ENCODE data around the gene SGMS2. TPM values are rescaled to one million over a fixed set of nuclear protein-coding genes. Genes with fewer than 3 reads are reported as not detected.

The SGMS2 gene
- total RNA-seq, 1 experiment from 2014 or later, result 58.7 TPM

DNA sequence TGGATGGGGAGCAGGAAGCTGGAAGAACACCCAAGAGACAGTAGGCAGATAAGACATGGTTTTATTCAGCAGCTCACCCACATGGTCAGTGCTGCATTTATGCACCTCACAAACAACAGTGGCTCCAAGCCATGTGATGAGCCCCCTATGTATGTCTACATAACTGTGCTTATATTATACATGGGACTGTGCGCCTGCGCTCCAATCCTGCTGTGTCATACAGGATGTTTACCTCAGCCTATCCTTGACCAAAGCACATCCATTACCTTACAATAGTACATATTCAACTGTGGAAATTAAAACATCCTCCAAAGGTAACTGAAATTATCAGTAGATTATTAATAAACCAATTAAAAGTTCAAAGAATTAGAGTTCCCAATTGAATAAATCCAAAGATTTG is 44.1 kb upstream of the SGMS2 start:
- no peak for ATAC-seq
- no peaks in the 10 kb centered on the region for H3F3A ChIP-seq (ENCODE audit: low read length, unreplicated experiment)
- POLR2A ChIA-PET (ENCODE audit: unreplicated experiment), result no interaction called here
- no peaks in the 10 kb centered on the region for H3K36me3 ChIP-seq (ENCODE audit: low read depth, low read length)
- H3K9me2 ChIP-seq (replicated peaks; ENCODE audit: low read length), result no peaks in the 10 kb centered on the region
- H3K4me1 ChIP-seq (ENCODE audit: insufficient read depth, low read length), result no peaks in the 10 kb centered on the region
- no peak overlapping the region for H3K27ac ChIP-seq (ENCODE audit: low read length)
- H3K27me3 ChIP-seq (ENCODE audit: low read length), result no peaks in the 10 kb centered on the region
- TF ChIP-seq, protein P1, sequence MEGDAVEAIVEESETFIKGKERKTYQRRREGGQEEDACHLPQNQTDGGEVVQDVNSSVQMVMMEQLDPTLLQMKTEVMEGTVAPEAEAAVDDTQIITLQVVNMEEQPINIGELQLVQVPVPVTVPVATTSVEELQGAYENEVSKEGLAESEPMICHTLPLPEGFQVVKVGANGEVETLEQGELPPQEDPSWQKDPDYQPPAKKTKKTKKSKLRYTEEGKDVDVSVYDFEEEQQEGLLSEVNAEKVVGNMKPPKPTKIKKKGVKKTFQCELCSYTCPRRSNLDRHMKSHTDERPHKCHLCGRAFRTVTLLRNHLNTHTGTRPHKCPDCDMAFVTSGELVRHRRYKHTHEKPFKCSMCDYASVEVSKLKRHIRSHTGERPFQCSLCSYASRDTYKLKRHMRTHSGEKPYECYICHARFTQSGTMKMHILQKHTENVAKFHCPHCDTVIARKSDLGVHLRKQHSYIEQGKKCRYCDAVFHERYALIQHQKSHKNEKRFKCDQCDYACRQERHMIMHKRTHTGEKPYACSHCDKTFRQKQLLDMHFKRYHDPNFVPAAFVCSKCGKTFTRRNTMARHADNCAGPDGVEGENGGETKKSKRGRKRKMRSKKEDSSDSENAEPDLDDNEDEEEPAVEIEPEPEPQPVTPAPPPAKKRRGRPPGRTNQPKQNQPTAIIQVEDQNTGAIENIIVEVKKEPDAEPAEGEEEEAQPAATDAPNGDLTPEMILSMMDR (conservative IDR thresholded peaks at IDR 0.05; ENCODE audit: low read depth, low read length), result no peak
- TF ChIP-seq EZH2 (IDR thresholded peaks at IDR 0.05; ENCODE audit: low read length, unreplicated experiment) (no peak), EZH2phosphoT487 (IDR thresholded peaks at IDR 0.05; ENCODE audit: borderline replicate concordance, low read length) (no peak)
- H3K79me2 ChIP-seq (ENCODE audit: low read length), result no peaks in the 10 kb centered on the region
- no TSS peak for BruUV-seq (replicated peaks)
- no peak overlapping the region for H3K4me3 ChIP-seq (ENCODE audit: low read length)
- H2AFZ ChIP-seq (ENCODE audit: low read length), result no peak overlapping the region
- intact Hi-C loops (cut with micrococcal nuclease), result no loop called here
- no peak overlapping the region for H3K9ac ChIP-seq (ENCODE audit: low read length)
- no peaks in the 10 kb centered on the region for H4K20me1 ChIP-seq (ENCODE audit: low read length)
- CTCF ChIA-PET, result no interaction called here
- peaks cover 5% of the 10 kb centered on the region; the same call in 1 of the 2 replicates for H3K9me3 ChIP-seq (ENCODE audit: low read length)
- H3K4me2 ChIP-seq (ENCODE audit: low read length), result no peak overlapping the region
- no peak for DNase-seq

GRCh38 chr4:107791902-107792301 is 32.8 kb upstream of the SGMS2 start:
- Histone ChIP-seq H3K27me3 (ENCODE audit: low read length) (no peaks in the 10 kb centered on the region), H3K9ac (ENCODE audit: low read length) (no peak overlapping the region), H3K9me2 (replicated peaks; ENCODE audit: low read length) (no peaks in the 10 kb centered on the region), H3K4me1 (ENCODE audit: insufficient read depth, low read length) (peaks cover 7% of the 10 kb centered on the region; the same call in 1 of the 2 replicates), H3K4me2 (ENCODE audit: low read length) (no peak overlapping the region), H2AFZ (ENCODE audit: low read length) (no peak overlapping the region), H4K20me1 (ENCODE audit: low read length) (no peaks in the 10 kb centered on the region), H3K79me2 (ENCODE audit: low read length) (no peaks in the 10 kb centered on the region), H3F3A (ENCODE audit: low read length, unreplicated experiment) (no peaks in the 10 kb centered on the region), H3K9me3 (ENCODE audit: low read length) (no peaks in the 10 kb centered on the region), H3K27ac (ENCODE audit: low read length) (no peak overlapping the region), H3K4me3 (ENCODE audit: low read length) (no peak overlapping the region), H3K36me3 (ENCODE audit: low read depth, low read length) (no peaks in the 10 kb centered on the region)
- TF ChIP-seq EZH2phosphoT487 (IDR thresholded peaks at IDR 0.05; ENCODE audit: borderline replicate concordance, low read length), result no peak
- TF ChIP-seq, protein P1 (conservative IDR thresholded peaks at IDR 0.05; ENCODE audit: low read depth, low read length), result no peak
- TF ChIP-seq EZH2 (IDR thresholded peaks at IDR 0.05; ENCODE audit: low read length, unreplicated experiment), result no peak
- ChIA-PET POLR2A (ENCODE audit: unreplicated experiment) (no interaction called here), CTCF (no interaction called here)
- BruUV-seq (replicated peaks), result no TSS peak
- intact Hi-C loops (cut with micrococcal nuclease), result no loop called here
- ATAC-seq, result no peak; the same call in 1 of the 2 replicates
- DNase-seq, result peak; percentile 33

GRCh38 chr4:107792711-107793110 is 32.0 kb upstream of the SGMS2 start:
- POLR2A ChIA-PET (ENCODE audit: unreplicated experiment), result no interaction called here
- no peak for TF ChIP-seq EZH2phosphoT487 (IDR thresholded peaks at IDR 0.05; ENCODE audit: borderline replicate concordance, low read length)
- no peak for TF ChIP-seq EZH2 (IDR thresholded peaks at IDR 0.05; ENCODE audit: low read length, unreplicated experiment)
- TF ChIP-seq, protein P1 (conservative IDR thresholded peaks at IDR 0.05; ENCODE audit: low read depth, low read length), result no peak
- no peak for ATAC-seq

More at GRCh38 chr4:107792711-107793110, 32.0 kb upstream of the SGMS2 start:
- Histone ChIP-seq H3K4me2 (ENCODE audit: low read length) (no peak overlapping the region), H2AFZ (ENCODE audit: low read length) (no peak overlapping the region), H3K79me2 (ENCODE audit: low read length) (no peaks in the 10 kb centered on the region), H3K9me2 (replicated peaks; ENCODE audit: low read length) (no peaks in the 10 kb centered on the region), H3F3A (ENCODE audit: low read length, unreplicated experiment) (no peaks in the 10 kb centered on the region), H3K36me3 (ENCODE audit: low read depth, low read length) (no peaks in the 10 kb centered on the region), H3K9ac (ENCODE audit: low read length) (no peak overlapping the region), H3K4me1 (ENCODE audit: insufficient read depth, low read length) (peaks cover 7% of the 10 kb centered on the region; the same call in 1 of the 2 replicates), H3K27ac (ENCODE audit: low read length) (no peak overlapping the region), H3K9me3 (ENCODE audit: low read length) (no peaks in the 10 kb centered on the region), H4K20me1 (ENCODE audit: low read length) (no peaks in the 10 kb centered on the region), H3K4me3 (ENCODE audit: low read length) (no peak overlapping the region), H3K27me3 (ENCODE audit: low read length) (no peaks in the 10 kb centered on the region)
- intact Hi-C loops (cut with micrococcal nuclease), result no loop called here
- no TSS peak for BruUV-seq (replicated peaks)
- CTCF ChIA-PET, result no interaction called here
- peak; percentile 5 for DNase-seq

Measured in PC-3 (cell line).